HPDE6-E6E7 (cell line): Measurements from ENCODE around the gene ZNF267.
"Not testable (repeated sequence)": the region's sequence is repeated elsewhere in the genome, so short reads cannot be mapped to it uniquely, and the experiment has no call there.

Source experiments
- DNase-seq: peaks from one replicate; pipeline ENCODE4 v3.0.0; 2011; ENCODE audit warnings: missing footprints; ENCODE audit errors: extremely low spot score

The ZNF267 gene

GRCh38 chr16:31877876-31878642 is 4.5 kb downstream of the ZNF267 start:
- DNase-seq, result no peak

GRCh38 chr16:31879937-31880321 is 6.3 kb downstream of the ZNF267 start:
- DNase-seq, result no peak

- DNase-seq, result peak; percentile 34
Observed at GRCh38 chr16:31880322-31880979, 6.8 kb downstream of the ZNF267 start.

GRCh38 chr16:31886227-31886626 is 12.6 kb downstream of the ZNF267 start:
- no peak for DNase-seq

GRCh38 chr16:31888735-31889134 is 15.1 kb downstream of the ZNF267 start:
- no peak for DNase-seq

- DNase-seq, result not testable (repeated sequence)
Observed at GRCh38 chr16:31892111-31892510, 18.5 kb downstream of the ZNF267 start.

- no peak for DNase-seq
Observed at GRCh38 chr16:31893824-31894223, 20.2 kb downstream of the ZNF267 start.

GRCh38 chr16:31897283-31897682 is 23.7 kb downstream of the ZNF267 start:
- no peak for DNase-seq

GRCh38 chr16:31899505-31899904 is 25.9 kb downstream of the ZNF267 start:
- no peak for DNase-seq

- DNase-seq, result not testable (repeated sequence)
Observed at GRCh38 chr16:31904571-31904970, 31.0 kb downstream of the ZNF267 start.

GRCh38 chr16:31913668-31914067 is 40.1 kb downstream of the ZNF267 start:
- no peak for DNase-seq

- DNase-seq, result no peak
Observed at GRCh38 chr16:31916056-31916488, 42.5 kb downstream of the ZNF267 start.

GRCh38 chr16:31920373-31920772 is 46.8 kb downstream of the ZNF267 start:
- no peak for DNase-seq

- DNase-seq, result not testable (repeated sequence)
Observed at GRCh38 chr16:31951806-31952205, 78.2 kb downstream of the ZNF267 start.

GRCh38 chr16:31952206-31952605 is 78.6 kb downstream of the ZNF267 start:
- DNase-seq, result not testable (repeated sequence)

GRCh38 chr16:31956221-31956620 is 82.6 kb downstream of the ZNF267 start:
- DNase-seq, result not testable (repeated sequence)

GRCh38 chr16:31960186-31960910 is 86.7 kb downstream of the ZNF267 start:
- DNase-seq, result not testable (repeated sequence)
